AG04449 (cell line): ENCODE measurements around the gene SYT17.

ENCODE experiments used
- CTCF ChIA-PET: fragments of 350-600 bp; formaldehyde crosslinking; extraction: SDS; loops from one replicate; lab custom pipeline; 2021; ENCODE audit warnings: antibody characterized with exemption; lab: Yijun Ruan, JAX
- POLR2A ChIA-PET: fragments of 400-600, 350-600 bp; formaldehyde crosslinking; extraction: SDS; loops from one replicate; lab custom pipeline; 2020; ENCODE audit warnings: antibody characterized with exemption, inconsistent platforms; lab: Yijun Ruan, JAX
- DNase-seq: peaks from one replicate; pipeline ENCODE4 v3.0.0-alpha.2; 2010; ENCODE audit warnings: low read depth, low spot score
- H3K4me3 ChIP-seq: 2 replicates; pipeline ENCODE4 v1.5.1; 2011; ENCODE audit warnings: low read depth, mild to moderate bottlenecking, control low read depth, low read length
- TF ChIP-seq, protein P1 (sequence below): IDR thresholded peaks from one replicate; pipeline ENCODE4 v1.5.1; 2011; ENCODE audit warnings: mild to moderate bottlenecking, moderate library complexity, low read length, control low read depth, inconsistent platforms; ENCODE audit not compliant: insufficient read depth; ENCODE audit errors: missing control alignments

The SYT17 gene

DNA sequence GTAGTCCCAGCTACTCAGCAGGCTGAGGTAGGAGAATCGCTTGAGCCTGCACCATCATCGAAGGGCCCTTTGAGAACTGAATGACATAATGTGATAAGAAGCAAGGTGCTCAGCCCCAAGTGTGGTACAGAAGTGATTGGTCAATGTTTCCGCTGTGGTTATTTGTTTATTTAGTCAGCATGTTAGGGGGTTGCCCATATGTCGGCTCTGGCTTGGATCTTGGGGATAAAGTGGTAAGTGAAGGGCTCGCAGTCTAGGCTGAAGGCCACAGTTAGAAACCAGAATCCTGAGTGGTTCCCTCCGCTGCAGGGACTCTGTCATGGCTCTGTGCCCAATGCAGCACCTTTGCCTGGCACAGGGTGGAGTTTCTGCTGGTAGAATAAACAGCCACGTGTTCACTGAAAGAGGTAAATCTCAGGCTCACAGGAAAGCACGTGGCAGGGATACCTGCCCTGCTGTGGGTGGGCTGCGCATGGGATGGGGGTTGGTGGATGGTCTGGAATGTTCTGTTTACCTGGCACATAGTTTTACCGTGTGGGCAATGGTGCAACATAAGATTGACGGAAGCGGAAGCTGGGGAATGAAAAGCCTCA is 35.4 kb downstream of the SYT17 start:
- ChIA-PET CTCF (no interaction called here), POLR2A (no interaction called here)
- H3K4me3 ChIP-seq = no peak overlapping the region
- TF ChIP-seq, protein P1, sequence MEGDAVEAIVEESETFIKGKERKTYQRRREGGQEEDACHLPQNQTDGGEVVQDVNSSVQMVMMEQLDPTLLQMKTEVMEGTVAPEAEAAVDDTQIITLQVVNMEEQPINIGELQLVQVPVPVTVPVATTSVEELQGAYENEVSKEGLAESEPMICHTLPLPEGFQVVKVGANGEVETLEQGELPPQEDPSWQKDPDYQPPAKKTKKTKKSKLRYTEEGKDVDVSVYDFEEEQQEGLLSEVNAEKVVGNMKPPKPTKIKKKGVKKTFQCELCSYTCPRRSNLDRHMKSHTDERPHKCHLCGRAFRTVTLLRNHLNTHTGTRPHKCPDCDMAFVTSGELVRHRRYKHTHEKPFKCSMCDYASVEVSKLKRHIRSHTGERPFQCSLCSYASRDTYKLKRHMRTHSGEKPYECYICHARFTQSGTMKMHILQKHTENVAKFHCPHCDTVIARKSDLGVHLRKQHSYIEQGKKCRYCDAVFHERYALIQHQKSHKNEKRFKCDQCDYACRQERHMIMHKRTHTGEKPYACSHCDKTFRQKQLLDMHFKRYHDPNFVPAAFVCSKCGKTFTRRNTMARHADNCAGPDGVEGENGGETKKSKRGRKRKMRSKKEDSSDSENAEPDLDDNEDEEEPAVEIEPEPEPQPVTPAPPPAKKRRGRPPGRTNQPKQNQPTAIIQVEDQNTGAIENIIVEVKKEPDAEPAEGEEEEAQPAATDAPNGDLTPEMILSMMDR = no peak
- DNase-seq = no peak

DNA sequence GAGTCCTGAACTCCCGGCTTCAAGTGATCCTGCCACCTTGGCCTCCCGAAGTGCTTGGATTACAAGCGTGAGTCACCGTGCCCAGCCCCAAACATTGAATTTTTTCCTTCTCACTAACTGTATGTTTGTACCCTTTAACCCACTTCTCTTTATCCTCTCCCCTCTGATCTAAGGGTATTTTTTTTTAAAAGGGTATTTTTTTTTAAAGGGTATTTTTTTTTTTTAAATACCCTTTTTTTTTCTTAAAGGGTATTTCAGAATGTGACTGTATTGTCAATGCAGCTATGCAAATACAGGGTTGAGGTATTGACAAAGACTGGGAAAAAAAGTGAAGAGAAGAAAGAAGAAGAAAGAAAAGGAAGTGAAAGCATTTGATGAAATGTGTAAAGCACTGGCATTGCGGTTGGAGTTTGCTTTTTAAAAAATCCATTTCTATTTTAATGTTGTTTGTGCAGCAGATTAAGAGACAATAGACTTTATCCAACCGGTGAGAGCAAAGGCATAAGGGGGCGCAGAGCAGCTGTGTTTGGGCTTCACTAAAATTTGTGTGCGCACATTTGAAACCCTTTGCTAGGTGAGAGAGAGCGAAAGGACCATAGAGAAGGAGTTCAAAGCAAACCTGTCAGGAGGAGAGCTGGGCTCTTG is 42.4 kb downstream of the SYT17 start:
- no peak for DNase-seq
- H3K4me3 ChIP-seq = no peak overlapping the region
- ChIA-PET POLR2A (no interaction called here), CTCF (no interaction called here)
- TF ChIP-seq, protein P1 = no peak

DNA sequence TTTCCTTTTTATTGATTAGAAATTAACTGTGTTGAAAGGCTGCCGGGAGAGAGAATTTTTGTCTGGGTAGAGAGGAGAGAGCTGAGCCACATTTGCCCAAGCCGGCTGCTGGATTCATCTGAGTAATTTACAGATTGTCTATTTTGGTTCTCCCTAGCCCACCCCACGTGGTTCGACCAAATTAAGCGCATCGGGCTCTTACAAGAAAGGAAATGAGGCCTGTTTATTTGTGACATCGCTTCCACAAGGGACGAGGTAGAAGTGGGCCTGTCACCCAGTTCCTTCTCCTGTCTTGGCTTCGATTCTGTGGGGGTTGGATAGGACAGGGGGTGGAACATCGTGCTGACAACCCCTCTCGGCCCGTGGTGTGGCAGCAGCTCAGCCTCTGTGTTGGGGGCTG is 42.9 kb downstream of the SYT17 start:
- ChIA-PET POLR2A (no interaction called here), CTCF (no interaction called here)
- TF ChIP-seq, protein P1 = no peak
- no peak for DNase-seq
- H3K4me3 ChIP-seq = no peak overlapping the region

DNA sequence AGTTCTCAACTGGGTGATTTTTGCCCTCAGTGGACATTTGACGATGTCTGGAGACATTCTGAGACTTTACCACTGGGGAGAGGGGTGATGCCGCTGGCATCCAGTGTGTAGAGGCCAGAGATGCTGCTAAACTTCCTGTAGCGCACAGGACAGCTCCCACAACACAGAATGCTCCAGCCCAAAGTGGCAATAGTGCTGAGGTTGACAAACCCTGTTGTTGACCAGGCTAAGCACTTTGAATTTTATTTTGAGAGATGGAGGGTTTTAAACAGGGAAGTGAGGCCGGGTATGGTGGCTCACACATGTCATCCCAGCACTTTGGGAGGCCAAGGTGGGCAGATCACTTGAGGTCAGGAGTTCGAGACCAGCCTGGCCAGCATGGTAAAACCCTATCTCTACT is 44.0 kb downstream of the SYT17 start:
- TF ChIP-seq, protein P1 = no peak
- DNase-seq = no peak
- ChIA-PET POLR2A (no interaction called here), CTCF (no interaction called here)
- H3K4me3 ChIP-seq = no peak overlapping the region

DNA sequence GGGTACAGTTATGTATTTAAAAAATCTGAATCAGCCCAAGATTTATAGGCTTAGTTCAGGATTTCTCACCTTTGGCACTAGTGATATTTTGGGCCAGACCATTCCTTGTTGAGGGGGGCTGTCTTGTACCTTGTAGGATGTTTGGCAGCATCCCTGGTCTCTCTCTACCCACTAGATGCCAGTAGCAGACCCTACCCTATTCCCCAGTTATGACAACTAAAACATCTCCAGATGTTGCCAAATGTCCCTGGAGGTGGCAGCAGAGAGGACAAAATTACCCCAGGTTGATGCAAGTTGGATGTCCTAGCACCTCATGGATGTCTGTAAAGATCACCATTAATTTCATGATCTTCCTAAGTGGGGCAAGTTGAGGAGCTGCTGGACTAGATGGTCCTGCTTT is 45.8 kb downstream of the SYT17 start:
- no peak overlapping the region for H3K4me3 ChIP-seq
- DNase-seq = no peak
- CTCF ChIA-PET = no interaction called here
- POLR2A ChIA-PET = no interaction called here
- TF ChIP-seq, protein P1 = no peak

DNA sequence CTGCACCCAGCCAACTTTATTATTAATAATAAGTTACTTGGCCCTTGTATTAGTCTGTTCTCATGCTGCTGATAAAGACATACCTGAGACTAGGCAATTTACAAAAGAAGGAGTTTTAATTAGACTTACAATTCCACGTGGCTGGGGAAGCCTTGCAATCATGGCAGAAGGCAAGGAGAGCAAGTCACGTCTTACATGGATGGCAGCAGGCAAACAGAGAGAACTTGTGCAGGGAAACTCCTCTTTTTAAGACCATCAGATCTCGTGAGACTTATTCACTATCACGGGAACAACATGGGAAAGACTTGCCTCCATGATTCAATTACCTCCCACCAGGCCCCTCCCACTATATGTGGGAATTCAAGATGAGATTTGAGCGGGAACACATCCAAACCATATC is 47.7 kb downstream of the SYT17 start:
- no peak overlapping the region for H3K4me3 ChIP-seq
- ChIA-PET CTCF (no interaction called here), POLR2A (no interaction called here)
- TF ChIP-seq, protein P1 = no peak
- no peak for DNase-seq
